ENCODE results near the gene KCNJ9.
"Not testable (repeated sequence)": the region's sequence is repeated elsewhere in the genome, so short reads cannot be mapped to it uniquely, and the experiment has no call there.

Gene KCNJ9

GRCh38 chr1:160111462-160111861, 30.1 kb downstream of the KCNJ9 start:
- H3K27me3 ChIP-seq (ENCODE audit: control insufficient read depth in 1 of 2, insufficient read depth in 2 of 2, low read length in 2 of 2), result not testable (repeated sequence)

GRCh38 chr1:160112357-160112756, 31.0 kb downstream of the KCNJ9 start:
- Histone ChIP-seq H3K27me3 (ENCODE audit: control insufficient read depth in 1 of 2, insufficient read depth in 2 of 2, low read length in 2 of 2) (no peaks in the 10 kb centered on the region), H3K4me1 (ENCODE audit: insufficient read depth, low read length) (peaks cover 27% of the 10 kb centered on the region)

More at GRCh38 chr1:160111462-160111861, 30.1 kb downstream of the KCNJ9 start:
- H3K27ac ChIP-seq (ENCODE audit: low read depth, low read length); H3K36me3 ChIP-seq (ENCODE audit: insufficient read depth, low read length); H3K4me3 ChIP-seq (ENCODE audit: low read depth in 1 of 2, low read length in 2 of 2); H3K9me3 ChIP-seq (ENCODE audit: low read length); H3K9ac ChIP-seq (ENCODE audit: low read length): not testable (repeated sequence)
- H3K4me1 ChIP-seq (ENCODE audit: insufficient read depth, low read length), result peaks cover 22% of the 10 kb centered on the region

GRCh38 chr1:160113407-160113806, 32.1 kb downstream of the KCNJ9 start:
- peaks cover 32% of the 10 kb centered on the region for H3K4me1 ChIP-seq (ENCODE audit: insufficient read depth, low read length)
- H3K4me3 ChIP-seq (ENCODE audit: low read depth in 1 of 2, low read length in 2 of 2), result no peak overlapping the region
- no peaks in the 10 kb centered on the region for H3K9me3 ChIP-seq (ENCODE audit: low read length)
- no peak overlapping the region for H3K27ac ChIP-seq (ENCODE audit: low read depth, low read length)
- no peak overlapping the region for H3K9ac ChIP-seq (ENCODE audit: low read length)
- peaks cover under 1% of the 10 kb centered on the region for H3K36me3 ChIP-seq (ENCODE audit: insufficient read depth, low read length)
- H3K27me3 ChIP-seq (ENCODE audit: control insufficient read depth in 1 of 2, insufficient read depth in 2 of 2, low read length in 2 of 2), result no peaks in the 10 kb centered on the region

More at GRCh38 chr1:160112357-160112756, 31.0 kb downstream of the KCNJ9 start:
- Histone ChIP-seq H3K9ac (ENCODE audit: low read length) (no peak overlapping the region), H3K4me3 (ENCODE audit: low read depth in 1 of 2, low read length in 2 of 2) (no peak overlapping the region), H3K36me3 (ENCODE audit: insufficient read depth, low read length) (no peaks in the 10 kb centered on the region), H3K27ac (ENCODE audit: low read depth, low read length) (no peak overlapping the region), H3K9me3 (ENCODE audit: low read length) (no peaks in the 10 kb centered on the region)

- H3K27me3 ChIP-seq (ENCODE audit: control insufficient read depth in 1 of 2, insufficient read depth in 2 of 2, low read length in 2 of 2), result no peaks in the 10 kb centered on the region
- H3K9me3 ChIP-seq (ENCODE audit: low read length), result no peaks in the 10 kb centered on the region
- H3K9ac ChIP-seq (ENCODE audit: low read length), result no peak overlapping the region
- H3K4me1 ChIP-seq (ENCODE audit: insufficient read depth, low read length), result peaks cover 39% of the 10 kb centered on the region
- peak overlapping the region; percentile 46 for H3K27ac ChIP-seq (ENCODE audit: low read depth, low read length)
- no peak overlapping the region for H3K4me3 ChIP-seq (ENCODE audit: low read depth in 1 of 2, low read length in 2 of 2)
- peaks cover 6% of the 10 kb centered on the region for H3K36me3 ChIP-seq (ENCODE audit: insufficient read depth, low read length)
Measured at GRCh38 chr1:160114085-160114484, 32.7 kb downstream of the KCNJ9 start.

GRCh38 chr1:160115545-160116282, 34.4 kb downstream of the KCNJ9 start, which contains the start of gene ATP1A2:
TSS of gene ATP1A2 (plus strand) at chr1:160115759. CDS start at chr1:160115862, 103 bp downstream.
- H3K9ac ChIP-seq (ENCODE audit: low read length), result no peak within 1 kb of the TSS
- H3K4me1 ChIP-seq (ENCODE audit: insufficient read depth, low read length), result peaks cover 47% of the 10 kb centered on the region
- H3K9me3 ChIP-seq (ENCODE audit: low read length), result no peaks in the 10 kb centered on the region
- H3K36me3 ChIP-seq (ENCODE audit: insufficient read depth, low read length), result peaks cover 6% of the 10 kb centered on the region
- H3K4me3 ChIP-seq (ENCODE audit: low read depth in 1 of 2, low read length in 2 of 2), result peak within 1 kb of the TSS; percentile 59 to 70
- no peaks in the 10 kb centered on the region for H3K27me3 ChIP-seq (ENCODE audit: control insufficient read depth in 1 of 2, insufficient read depth in 2 of 2, low read length in 2 of 2)
- H3K27ac ChIP-seq (ENCODE audit: low read depth, low read length), result peak within 1 kb of the TSS; percentile 96

GRCh38 chr1:160116283-160117147, 35.2 kb downstream of the KCNJ9 start:
- Histone ChIP-seq H3K27ac (ENCODE audit: low read depth, low read length) (peak overlapping the region; percentile 96), H3K36me3 (ENCODE audit: insufficient read depth, low read length) (peaks cover 13% of the 10 kb centered on the region), H3K4me3 (ENCODE audit: low read depth in 1 of 2, low read length in 2 of 2) (peak overlapping the region; percentile 59 to 70), H3K27me3 (ENCODE audit: control insufficient read depth in 1 of 2, insufficient read depth in 2 of 2, low read length in 2 of 2) (no peaks in the 10 kb centered on the region), H3K9me3 (ENCODE audit: low read length) (no peaks in the 10 kb centered on the region), H3K9ac (ENCODE audit: low read length) (no peak overlapping the region), H3K4me1 (ENCODE audit: insufficient read depth, low read length) (peaks cover 47% of the 10 kb centered on the region)

- peak overlapping the region; percentile 96 for H3K27ac ChIP-seq (ENCODE audit: low read depth, low read length)
- H3K36me3 ChIP-seq (ENCODE audit: insufficient read depth, low read length), result peaks cover 19% of the 10 kb centered on the region
- no peak overlapping the region for H3K9ac ChIP-seq (ENCODE audit: low read length)
- H3K27me3 ChIP-seq (ENCODE audit: control insufficient read depth in 1 of 2, insufficient read depth in 2 of 2, low read length in 2 of 2), result no peaks in the 10 kb centered on the region
- H3K9me3 ChIP-seq (ENCODE audit: low read length), result no peaks in the 10 kb centered on the region
- peaks cover 47% of the 10 kb centered on the region for H3K4me1 ChIP-seq (ENCODE audit: insufficient read depth, low read length)
- peak overlapping the region; percentile 59 to 70 for H3K4me3 ChIP-seq (ENCODE audit: low read depth in 1 of 2, low read length in 2 of 2)
Measured at GRCh38 chr1:160117300-160117699, 36.0 kb downstream of the KCNJ9 start.

- Histone ChIP-seq H3K4me1 (ENCODE audit: insufficient read depth, low read length) (peaks cover 47% of the 10 kb centered on the region), H3K4me3 (ENCODE audit: low read depth in 1 of 2, low read length in 2 of 2) (peak overlapping the region; percentile 59 to 70), H3K27me3 (ENCODE audit: control insufficient read depth in 1 of 2, insufficient read depth in 2 of 2, low read length in 2 of 2) (no peaks in the 10 kb centered on the region), H3K9ac (ENCODE audit: low read length) (no peak overlapping the region), H3K36me3 (ENCODE audit: insufficient read depth, low read length) (peaks cover 21% of the 10 kb centered on the region), H3K27ac (ENCODE audit: low read depth, low read length) (peak overlapping the region; percentile 96), H3K9me3 (ENCODE audit: low read length) (no peaks in the 10 kb centered on the region)
Measured at GRCh38 chr1:160117709-160118183, 36.4 kb downstream of the KCNJ9 start.

- Histone ChIP-seq H3K4me3 (ENCODE audit: low read depth in 1 of 2, low read length in 2 of 2) (no peak overlapping the region), H3K4me1 (ENCODE audit: insufficient read depth, low read length) (peaks cover 41% of the 10 kb centered on the region), H3K27ac (ENCODE audit: low read depth, low read length) (peak overlapping the region; percentile 96), H3K9me3 (ENCODE audit: low read length) (no peaks in the 10 kb centered on the region), H3K36me3 (ENCODE audit: insufficient read depth, low read length) (peaks cover 33% of the 10 kb centered on the region), H3K9ac (ENCODE audit: low read length) (no peak overlapping the region), H3K27me3 (ENCODE audit: control insufficient read depth in 1 of 2, insufficient read depth in 2 of 2, low read length in 2 of 2) (no peaks in the 10 kb centered on the region)
Measured at GRCh38 chr1:160118928-160119327, 37.6 kb downstream of the KCNJ9 start.

GRCh38 chr1:160120797-160121196, 39.5 kb downstream of the KCNJ9 start:
- H3K9ac ChIP-seq (ENCODE audit: low read length), result no peak overlapping the region
- H3K9me3 ChIP-seq (ENCODE audit: low read length), result no peaks in the 10 kb centered on the region
- H3K27ac ChIP-seq (ENCODE audit: low read depth, low read length), result no peak overlapping the region
- H3K27me3 ChIP-seq (ENCODE audit: control insufficient read depth in 1 of 2, insufficient read depth in 2 of 2, low read length in 2 of 2), result no peaks in the 10 kb centered on the region
- H3K4me3 ChIP-seq (ENCODE audit: low read depth in 1 of 2, low read length in 2 of 2), result no peak overlapping the region
- H3K36me3 ChIP-seq (ENCODE audit: insufficient read depth, low read length), result peaks cover 52% of the 10 kb centered on the region
- H3K4me1 ChIP-seq (ENCODE audit: insufficient read depth, low read length), result peaks cover 36% of the 10 kb centered on the region

GRCh38 chr1:160121388-160121787, 40.0 kb downstream of the KCNJ9 start:
- Histone ChIP-seq H3K9ac (ENCODE audit: low read length) (no peak overlapping the region), H3K4me1 (ENCODE audit: insufficient read depth, low read length) (peaks cover 36% of the 10 kb centered on the region), H3K36me3 (ENCODE audit: insufficient read depth, low read length) (peaks cover 56% of the 10 kb centered on the region)

More at GRCh38 chr1:160121388-160121787, 40.0 kb downstream of the KCNJ9 start:
- H3K27ac ChIP-seq (ENCODE audit: low read depth, low read length), result no peak overlapping the region
- H3K4me3 ChIP-seq (ENCODE audit: low read depth in 1 of 2, low read length in 2 of 2), result no peak overlapping the region
- H3K27me3 ChIP-seq (ENCODE audit: control insufficient read depth in 1 of 2, insufficient read depth in 2 of 2, low read length in 2 of 2), result no peaks in the 10 kb centered on the region
- H3K9me3 ChIP-seq (ENCODE audit: low read length), result no peaks in the 10 kb centered on the region
